Right atrium auricular region (tissue), 2 donors: ENCODE results near the gene HARBI1. TPM values are rescaled to one million over a fixed set of nuclear protein-coding genes. Genes with fewer than 3 reads are reported as not detected.

Experiments used
- DNase-seq: peaks from one replicate; pipeline ENCODE4 v3.0.0-alpha.2; 2019; ENCODE audit warnings: low spot score
- H3K27ac ChIP-seq, 2 donors: fragments of 200-600 bp; sonication (generic); 1 replicate in 1 of 2; 2 replicates in 1 of 2; pipeline ENCODE4 v1.5.1; 2016 to 2019
- H3K27me3 ChIP-seq, 2 donors: fragments of 200-600 bp; sonication (generic); one replicate each; pipeline versions ENCODE4 v1.5.1 to v1.6.0; 2017 to 2019
- H3K36me3 ChIP-seq: fragments of 200-600 bp; sonication (generic); one replicate; pipeline ENCODE4 v1.5.1; 2016
- H3K4me1 ChIP-seq, 2 donors: fragments of 200-600 bp; sonication (generic); one replicate each; pipeline versions ENCODE4 v1.5.1 to v1.6.0; 2017 to 2019
- H3K4me3 ChIP-seq, 2 donors: fragments of 200-600 bp; sonication (generic); 1 replicate in 1 of 2; 2 replicates in 1 of 2; pipeline ENCODE4 v1.5.1; 2017 to 2019; ENCODE audit warnings: mild to moderate bottlenecking in 1 of 2, moderate library complexity in 1 of 2
- H3K9me3 ChIP-seq, 2 donors: fragments of 200-600 bp; sonication (generic); one replicate each; pipeline ENCODE4 v1.5.1; 2019
- CTCF ChIP-seq, 2 donors: fragments of 200-600 bp; sonication (generic); IDR thresholded peaks; one replicate each; pipeline ENCODE4 v1.5.1; 2019; ENCODE audit warnings: antibody characterized with exemption in 2 of 2
- total RNA-seq, 2 donors: library from RNA; depleted of rRNA; stranded (reverse); fragments of >200 nt; gene quantifications; one replicate each; pipeline ENCODE4 v1.1.0, GENCODE V29; 2016

The HARBI1 gene
- total RNA-seq, 2 donors from 2014 or later = 2.3 to 3.3 TPM

GRCh38 chr11:46562527-46562926 is 54.5 kb downstream of the HARBI1 start:
- no peak overlapping the region for H3K4me3 ChIP-seq
- peaks cover 0 to 30% of the 10 kb centered on the region in 2 donors for H3K4me1 ChIP-seq
- H3K27me3 ChIP-seq = no peaks in the 10 kb centered on the region
- H3K36me3 ChIP-seq = no peaks in the 10 kb centered on the region
- TF ChIP-seq CTCF (IDR thresholded peaks at IDR 0.05) = no peak
- H3K9me3 ChIP-seq = no peaks in the 10 kb centered on the region
- no peak for DNase-seq
- H3K27ac ChIP-seq = no peak overlapping the region

GRCh38 chr11:46560300-46560991 is 56.6 kb downstream of the HARBI1 start:
- Histone ChIP-seq H3K27me3 (no peaks in the 10 kb centered on the region), H3K9me3 (no peaks in the 10 kb centered on the region), H3K4me1 (peaks cover 0 to 31% of the 10 kb centered on the region in 2 donors), H3K27ac (peak overlapping the region; percentile 46 to 55), H3K36me3 (no peaks in the 10 kb centered on the region), H3K4me3 (peak overlapping the region in 1 of 2 donors; percentile 38)
- TF ChIP-seq CTCF (IDR thresholded peaks at IDR 0.05) = no peak
- DNase-seq = no peak

GRCh38 chr11:46559815-46560214 is 57.2 kb downstream of the HARBI1 start:
- Histone ChIP-seq H3K4me1 (peaks cover 0 to 34% of the 10 kb centered on the region in 2 donors), H3K4me3 (no peak overlapping the region), H3K27ac (peak overlapping the region in 1 of 2 donors; percentile 46), H3K36me3 (no peaks in the 10 kb centered on the region), H3K27me3 (no peaks in the 10 kb centered on the region), H3K9me3 (no peaks in the 10 kb centered on the region)
- no peak for DNase-seq
- TF ChIP-seq CTCF (IDR thresholded peaks at IDR 0.05) = no peak

- Histone ChIP-seq H3K27ac (no peak overlapping the region), H3K36me3 (no peaks in the 10 kb centered on the region), H3K27me3 (no peaks in the 10 kb centered on the region), H3K4me3 (no peak overlapping the region), H3K9me3 (no peaks in the 10 kb centered on the region), H3K4me1 (peaks cover 0 to 53% of the 10 kb centered on the region in 2 donors)
- no peak for DNase-seq
- TF ChIP-seq CTCF (IDR thresholded peaks at IDR 0.05) = no peak
Measured at GRCh38 chr11:46557684-46558151, 59.3 kb downstream of the HARBI1 start.

GRCh38 chr11:46555267-46556054 is 61.6 kb downstream of the HARBI1 start:
- Histone ChIP-seq H3K36me3 (no peaks in the 10 kb centered on the region), H3K9me3 (no peaks in the 10 kb centered on the region), H3K27ac (no peak overlapping the region), H3K27me3 (no peaks in the 10 kb centered on the region), H3K4me3 (no peak overlapping the region), H3K4me1 (peaks cover 0 to 38% of the 10 kb centered on the region in 2 donors)
- TF ChIP-seq CTCF (IDR thresholded peaks at IDR 0.05) = no peak
- no peak for DNase-seq
